Central memory CD8-positive, alpha-beta T cell (primary cell): ENCODE data around the gene MOGAT1.
"Not testable (repeated sequence)": the region's sequence is repeated elsewhere in the genome, so short reads cannot be mapped to it uniquely, and the experiment has no call there.

Experiments
- ATAC-seq: fragments of 150-1000 bp; cut with Tn5 transposase; replicated peaks from 2 replicates; pipeline ENCODE4 v1.10.0; 2022; ENCODE audit warnings: mild to moderate bottlenecking, moderate FRiP score, moderate number of reproducible peaks; ENCODE audit not compliant: poor library complexity, severe bottlenecking; ENCODE audit errors: extremely low read depth
- DNase-seq, 2 donors: peaks; one replicate each; pipeline ENCODE4 v3.0.0; 2021; ENCODE audit warnings: low spot score in 2 of 2
- H3K27ac Mint-ChIP-seq: one replicate; pipeline ENCODE4 v1.8.0; 2022; ENCODE audit warnings: low read depth, mild to moderate bottlenecking, moderate library complexity, mixed read lengths
- H3K27me3 Mint-ChIP-seq: one replicate; pipeline ENCODE4 v1.8.0; 2022; ENCODE audit warnings: mixed read lengths
- H3K36me3 Mint-ChIP-seq: one replicate; pipeline ENCODE4 v1.8.0; 2022; ENCODE audit warnings: mild to moderate bottlenecking, moderate library complexity, mixed read lengths; ENCODE audit not compliant: insufficient read depth
- H3K4me1 Mint-ChIP-seq: one replicate; pipeline ENCODE4 v1.8.0; 2022; ENCODE audit warnings: mixed read lengths
- H3K4me3 Mint-ChIP-seq: one replicate; pipeline ENCODE4 v1.8.0; 2022; ENCODE audit warnings: mild to moderate bottlenecking, moderate library complexity, mixed read lengths
- H3K9me3 Mint-ChIP-seq: one replicate; pipeline ENCODE4 v1.8.0; 2022; ENCODE audit warnings: mixed read lengths

Gene MOGAT1

GRCh38 chr2:222677981-222678380 lies 6.5 kb downstream of the MOGAT1 start:
- Mint-ChIP-seq H3K9me3 (no peaks in the 10 kb centered on the region), H3K27ac (no peak overlapping the region), H3K36me3 (no peaks in the 10 kb centered on the region), H3K27me3 (peaks cover 87% of the 10 kb centered on the region), H3K4me3 (no peak overlapping the region), H3K4me1 (no peaks in the 10 kb centered on the region)
- ATAC-seq (no peak), DNase-seq (no peak)

GRCh38 chr2:222683805-222684204 lies 12.3 kb downstream of the MOGAT1 start:
- no peaks in the 10 kb centered on the region for H3K4me1 Mint-ChIP-seq
- no peak for ATAC-seq

GRCh38 chr2:222686086-222686750 lies 14.8 kb downstream of the MOGAT1 start:
- no peak for ATAC-seq
- no peak for DNase-seq
- H3K36me3 Mint-ChIP-seq, result no peaks in the 10 kb centered on the region
- no peak overlapping the region for H3K27ac Mint-ChIP-seq
- peaks cover 33% of the 10 kb centered on the region for H3K27me3 Mint-ChIP-seq
- no peak overlapping the region for H3K4me3 Mint-ChIP-seq
- H3K4me1 Mint-ChIP-seq, result no peaks in the 10 kb centered on the region
- no peaks in the 10 kb centered on the region for H3K9me3 Mint-ChIP-seq

More at GRCh38 chr2:222683805-222684204, 12.3 kb downstream of the MOGAT1 start:
- H3K27me3 Mint-ChIP-seq, result peaks cover 56% of the 10 kb centered on the region
- H3K9me3 Mint-ChIP-seq, result no peaks in the 10 kb centered on the region
- H3K36me3 Mint-ChIP-seq, result no peaks in the 10 kb centered on the region
- H3K4me3 Mint-ChIP-seq, result no peak overlapping the region
- no peak for DNase-seq
- H3K27ac Mint-ChIP-seq, result no peak overlapping the region

- Mint-ChIP-seq H3K4me3 (no peak overlapping the region), H3K9me3 (no peaks in the 10 kb centered on the region), H3K4me1 (no peaks in the 10 kb centered on the region), H3K27me3 (peaks cover 10% of the 10 kb centered on the region), H3K36me3 (no peaks in the 10 kb centered on the region), H3K27ac (no peak overlapping the region)
- ATAC-seq (no peak), DNase-seq (no peak)
Observed at GRCh38 chr2:222688917-222689316, 17.5 kb downstream of the MOGAT1 start.

- H3K9me3 Mint-ChIP-seq, result no peaks in the 10 kb centered on the region
- H3K4me3 Mint-ChIP-seq, result no peak overlapping the region
- no peaks in the 10 kb centered on the region for H3K4me1 Mint-ChIP-seq
- peaks cover 10% of the 10 kb centered on the region for H3K27me3 Mint-ChIP-seq
- H3K27ac Mint-ChIP-seq, result no peak overlapping the region
- DNase-seq (no peak), ATAC-seq (no peak)
- H3K36me3 Mint-ChIP-seq, result no peaks in the 10 kb centered on the region
Observed at GRCh38 chr2:222689322-222689721, 17.9 kb downstream of the MOGAT1 start.

GRCh38 chr2:222690564-222691200 lies 19.2 kb downstream of the MOGAT1 start:
- Mint-ChIP-seq H3K4me1 (no peaks in the 10 kb centered on the region), H3K9me3 (no peaks in the 10 kb centered on the region), H3K27ac (no peak overlapping the region), H3K36me3 (no peaks in the 10 kb centered on the region), H3K27me3 (no peaks in the 10 kb centered on the region), H3K4me3 (no peak overlapping the region)
- peak; percentile 93 for ATAC-seq
- peak; percentile 56 for DNase-seq

- not testable (repeated sequence) for H3K4me3 Mint-ChIP-seq, H3K36me3 Mint-ChIP-seq, ATAC-seq, DNase-seq, H3K27ac Mint-ChIP-seq, H3K27me3 Mint-ChIP-seq, H3K4me1 Mint-ChIP-seq, H3K9me3 Mint-ChIP-seq
Observed at GRCh38 chr2:222693413-222693812, 22.0 kb downstream of the MOGAT1 start.

- no peaks in the 10 kb centered on the region for H3K36me3 Mint-ChIP-seq
- H3K4me1 Mint-ChIP-seq, result no peaks in the 10 kb centered on the region
- DNase-seq (no peak), ATAC-seq (no peak)
- no peak overlapping the region for H3K4me3 Mint-ChIP-seq
- no peaks in the 10 kb centered on the region for H3K9me3 Mint-ChIP-seq
- H3K27ac Mint-ChIP-seq, result no peak overlapping the region
- H3K27me3 Mint-ChIP-seq, result peaks cover 14% of the 10 kb centered on the region
Observed at GRCh38 chr2:222693837-222694236, 22.4 kb downstream of the MOGAT1 start.

GRCh38 chr2:222698276-222698675 lies 26.8 kb downstream of the MOGAT1 start:
- DNase-seq, result no peak
- H3K4me3 Mint-ChIP-seq, result no peak overlapping the region
- H3K27ac Mint-ChIP-seq, result no peak overlapping the region
- H3K4me1 Mint-ChIP-seq, result peaks cover 15% of the 10 kb centered on the region
- no peaks in the 10 kb centered on the region for H3K36me3 Mint-ChIP-seq
- H3K9me3 Mint-ChIP-seq, result no peaks in the 10 kb centered on the region
- ATAC-seq, result no peak
- H3K27me3 Mint-ChIP-seq, result peaks cover 53% of the 10 kb centered on the region

GRCh38 chr2:222701233-222701632 lies 29.8 kb downstream of the MOGAT1 start:
- peak overlapping the region; percentile 74 for H3K27ac Mint-ChIP-seq
- peaks cover 15% of the 10 kb centered on the region for H3K4me1 Mint-ChIP-seq
- no peaks in the 10 kb centered on the region for H3K9me3 Mint-ChIP-seq
- H3K36me3 Mint-ChIP-seq, result no peaks in the 10 kb centered on the region
- peak overlapping the region; percentile 40 for H3K4me3 Mint-ChIP-seq
- ATAC-seq (no peak), DNase-seq (no peak)
- peaks cover 81% of the 10 kb centered on the region for H3K27me3 Mint-ChIP-seq

- no peaks in the 10 kb centered on the region for H3K36me3 Mint-ChIP-seq
- peak overlapping the region; percentile 1 for H3K4me3 Mint-ChIP-seq
- peaks cover 86% of the 10 kb centered on the region for H3K27me3 Mint-ChIP-seq
- H3K27ac Mint-ChIP-seq, result peak overlapping the region; percentile 74
- peak; percentile 75 for ATAC-seq
- peaks cover 15% of the 10 kb centered on the region for H3K4me1 Mint-ChIP-seq
- DNase-seq, result no peak
- no peaks in the 10 kb centered on the region for H3K9me3 Mint-ChIP-seq
Observed at GRCh38 chr2:222701721-222702131, 30.3 kb downstream of the MOGAT1 start.

GRCh38 chr2:222703091-222703490 lies 31.6 kb downstream of the MOGAT1 start:
- peaks cover 93% of the 10 kb centered on the region for H3K27me3 Mint-ChIP-seq
- H3K9me3 Mint-ChIP-seq, result no peaks in the 10 kb centered on the region
- H3K27ac Mint-ChIP-seq, result no peak overlapping the region
- peaks cover 15% of the 10 kb centered on the region for H3K4me1 Mint-ChIP-seq
- ATAC-seq (no peak), DNase-seq (no peak)
- H3K36me3 Mint-ChIP-seq, result peaks cover 4% of the 10 kb centered on the region
- H3K4me3 Mint-ChIP-seq, result no peak overlapping the region

- DNase-seq, result no peak
- no peak overlapping the region for H3K4me3 Mint-ChIP-seq
- ATAC-seq, result no peak
- H3K27me3 Mint-ChIP-seq, result peaks cover 93% of the 10 kb centered on the region
- H3K4me1 Mint-ChIP-seq, result peaks cover 15% of the 10 kb centered on the region
- H3K27ac Mint-ChIP-seq, result no peak overlapping the region
- H3K9me3 Mint-ChIP-seq, result no peaks in the 10 kb centered on the region
- peaks cover 4% of the 10 kb centered on the region for H3K36me3 Mint-ChIP-seq
Observed at GRCh38 chr2:222703886-222704285, 32.4 kb downstream of the MOGAT1 start.
